Smooth muscle cell (in vitro differentiated cells): Measurements from ENCODE around the gene WNK2. TPM values are rescaled to one million over a fixed set of nuclear protein-coding genes. Genes with fewer than 3 reads are reported as not detected.

Source experiments
- DNase-seq: peaks from one replicate; lab custom pipeline; 2025; ENCODE audit not compliant: unreplicated experiment; lab: John Stamatoyannopoulos, UW
- H2AFZ ChIP-seq: fragments of 200-600 bp; sonication (generic); 2 replicates; pipeline ENCODE4 v1.6.0; 2016; ENCODE audit warnings: antibody characterized with exemption, low read depth, mild to moderate bottlenecking
- H3F3A ChIP-seq: fragments of 200-600 bp; sonication (generic); 2 replicates; pipeline ENCODE4 v1.6.0; 2017; ENCODE audit warnings: antibody characterized with exemption, low read depth
- H3K27ac ChIP-seq: fragments of 200-600 bp; sonication (generic); 2 replicates; pipeline ENCODE4 v1.5.1; 2016; ENCODE audit warnings: low read depth, mild to moderate bottlenecking
- H3K27me3 ChIP-seq: fragments of 200-600 bp; sonication (generic); 2 replicates; pipeline ENCODE4 v1.6.1; 2016; ENCODE audit warnings: low read depth, mild to moderate bottlenecking
- H3K36me3 ChIP-seq: fragments of 200-600 bp; sonication (generic); 2 replicates; pipeline ENCODE4 v1.5.1; 2016; ENCODE audit warnings: low read depth
- H3K4me1 ChIP-seq: fragments of 200-600 bp; sonication (generic); 2 replicates; pipeline ENCODE4 v1.5.1; 2016; ENCODE audit warnings: low read depth
- H3K4me2 ChIP-seq: fragments of 200-600 bp; sonication (generic); 2 replicates; pipeline ENCODE4 v1.6.0; 2016; ENCODE audit warnings: mild to moderate bottlenecking
- H3K4me3 ChIP-seq: fragments of 200-600 bp; sonication (generic); 2 replicates; pipeline ENCODE4 v1.5.1; 2016; ENCODE audit warnings: mild to moderate bottlenecking
- H3K79me2 ChIP-seq: fragments of 200-600 bp; sonication (generic); 2 replicates; pipeline ENCODE4 v1.6.0; 2016; ENCODE audit warnings: low read depth, mild to moderate bottlenecking
- H3K9ac ChIP-seq: fragments of 200-600 bp; sonication (generic); 2 replicates; pipeline ENCODE4 v1.6.0; 2016; ENCODE audit warnings: low read depth
- H3K9me3 ChIP-seq: fragments of 200-600 bp; sonication (generic); replicated peaks from 2 replicates; pipeline ENCODE4 v1.5.1; 2016; ENCODE audit warnings: low read depth
- H4K20me1 ChIP-seq: fragments of 200-600 bp; sonication (generic); 2 replicates; pipeline ENCODE4 v1.6.0; 2016; ENCODE audit warnings: low read depth
- CTCF ChIP-seq: fragments of 200-600 bp; sonication (generic); IDR thresholded peaks from 2 replicates; pipeline ENCODE4 v1.5.1; 2017; ENCODE audit warnings: borderline replicate concordance, mild to moderate bottlenecking, antibody characterized with exemption; ENCODE audit not compliant: insufficient read depth, poor library complexity, severe bottlenecking
- WGBS: methylation state at CpG from one replicate; pipeline ENCODE4 v1.1.7; 2016; ENCODE audit warnings: low lambda C conversion rate; 5-methylcytosine and 5-hydroxymethylcytosine counted together
- polyA plus RNA-seq: library from polyadenylated mRNA; unstranded; fragments of >200 nt; fragmentation: Nextera tagmentation; extraction: Ambion mirVana; gene quantifications from 2 replicates; pipeline ENCODE4 v1.2.1, GENCODE V29; 2016
- total RNA-seq: library from RNA; depleted of rRNA; stranded (reverse); fragments of >200 nt; gene quantifications from 2 replicates; pipeline ENCODE4 v1.2.3, GENCODE V29; 2014

The WNK2 gene
- total and polyA plus RNA-seq, 2 experiments from 2014 or later, result 0.27 to 0.31 TPM

GRCh38 chr9:93170571-93170970, 13.4 kb upstream of the WNK2 start:
- H3K9me3 ChIP-seq, result no peaks in the 10 kb centered on the region
- no peaks in the 10 kb centered on the region for H3K27me3 ChIP-seq
- no peak for DNase-seq
- H3K79me2 ChIP-seq, result no peaks in the 10 kb centered on the region
- 89% methylated on average over 8 of the region's 8 CpGs for WGBS
- no peak overlapping the region for H2AFZ ChIP-seq
- no peak overlapping the region for H3K4me2 ChIP-seq
- TF ChIP-seq CTCF, result no peak
- no peak overlapping the region for H3K27ac ChIP-seq
- no peak overlapping the region for H3K9ac ChIP-seq
- H3K36me3 ChIP-seq, result no peaks in the 10 kb centered on the region
- H4K20me1 ChIP-seq, result no peaks in the 10 kb centered on the region
- H3K4me1 ChIP-seq, result no peaks in the 10 kb centered on the region
- H3F3A ChIP-seq, result no peaks in the 10 kb centered on the region
- no peak overlapping the region for H3K4me3 ChIP-seq

GRCh38 chr9:93171261-93171990, 12.5 kb upstream of the WNK2 start:
- Histone ChIP-seq H2AFZ (no peak overlapping the region), H3K4me1 (no peaks in the 10 kb centered on the region), H3K9ac (no peak overlapping the region), H3K27ac (no peak overlapping the region), H3K4me3 (no peak overlapping the region), H3K4me2 (no peak overlapping the region), H3K27me3 (no peaks in the 10 kb centered on the region), H3F3A (no peaks in the 10 kb centered on the region), H3K79me2 (no peaks in the 10 kb centered on the region), H4K20me1 (no peaks in the 10 kb centered on the region), H3K36me3 (no peaks in the 10 kb centered on the region), H3K9me3 (no peaks in the 10 kb centered on the region)
- DNase-seq, result no peak
- TF ChIP-seq CTCF, result no peak
- WGBS, result 94% methylated on average over 8 of the region's 8 CpGs

GRCh38 chr9:93172666-93173364, 11.1 kb upstream of the WNK2 start:
- H3K4me3 ChIP-seq, result no peak overlapping the region
- H3K27ac ChIP-seq, result no peak overlapping the region
- H2AFZ ChIP-seq, result no peak overlapping the region
- no peaks in the 10 kb centered on the region for H4K20me1 ChIP-seq
- no peaks in the 10 kb centered on the region for H3F3A ChIP-seq
- no peak overlapping the region for H3K4me2 ChIP-seq
- no peaks in the 10 kb centered on the region for H3K36me3 ChIP-seq
- no peak overlapping the region for H3K9ac ChIP-seq
- H3K4me1 ChIP-seq, result no peaks in the 10 kb centered on the region
- 91% methylated on average over 20 of the region's 20 CpGs for WGBS
- no peaks in the 10 kb centered on the region for H3K27me3 ChIP-seq
- H3K79me2 ChIP-seq, result no peaks in the 10 kb centered on the region
- TF ChIP-seq CTCF, result no peak
- H3K9me3 ChIP-seq, result no peaks in the 10 kb centered on the region
- no peak for DNase-seq
